ENCODE data around the gene PRTFDC1. TPM values are rescaled to one million over a fixed set of nuclear protein-coding genes. Genes with fewer than 3 reads are reported as not detected.
A peak's percentile ranks its signal among the peaks of the same experiment; 100 is the strongest.

PRTFDC1 gene
- total RNA-seq, 2 donors from 2014 or later: 0.80 to 2.0 TPM

DNA sequence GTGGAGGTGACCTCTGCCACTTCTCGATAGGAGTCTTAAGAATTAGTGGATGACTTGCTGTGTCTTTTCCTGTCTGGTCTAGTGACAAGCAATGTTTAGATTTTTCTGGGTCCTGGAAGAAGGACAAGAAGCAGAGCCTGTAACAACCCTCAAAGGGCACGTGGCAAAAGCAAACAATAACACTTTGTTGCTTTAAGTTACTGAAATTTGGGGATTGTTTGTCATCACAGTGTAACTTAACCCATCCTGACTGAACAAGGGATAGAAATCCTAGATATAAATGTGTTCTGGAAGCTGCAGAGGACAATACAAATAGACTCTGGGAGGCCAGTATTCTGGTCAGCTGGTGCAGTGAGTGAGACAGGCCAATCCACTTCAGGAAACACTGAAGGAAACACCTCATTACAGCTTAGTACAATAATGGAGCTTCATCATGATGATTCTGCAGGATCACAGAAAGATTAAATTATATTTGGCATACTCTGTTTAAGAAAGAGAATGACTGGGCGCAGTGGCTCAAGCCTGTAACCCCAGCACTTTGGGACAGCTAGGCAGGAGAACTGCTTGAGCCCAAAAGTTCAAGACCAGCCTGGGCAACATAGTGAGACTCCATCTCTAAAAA, 40.2 kb upstream of the PRTFDC1 start:
- intact Hi-C loops (cut with DNase I): no loop called here
- 80% methylated on average over 3 of the region's 3 CpGs for WGBS
- Histone ChIP-seq H3K9me3 (no peaks in the 10 kb centered on the region), H3K4me1 (replicated peaks) (no peaks in the 10 kb centered on the region), H3K4me3 (no peak overlapping the region), H3K36me3 (no peaks in the 10 kb centered on the region), H3K27ac (no peak overlapping the region), H3K27me3 (replicated peaks; ENCODE audit: insufficient read depth) (no peaks in the 10 kb centered on the region)
- TF ChIP-seq POLR2AphosphoS5 (IDR thresholded peaks at IDR 0.05): no peak
- TF ChIP-seq, protein P1, sequence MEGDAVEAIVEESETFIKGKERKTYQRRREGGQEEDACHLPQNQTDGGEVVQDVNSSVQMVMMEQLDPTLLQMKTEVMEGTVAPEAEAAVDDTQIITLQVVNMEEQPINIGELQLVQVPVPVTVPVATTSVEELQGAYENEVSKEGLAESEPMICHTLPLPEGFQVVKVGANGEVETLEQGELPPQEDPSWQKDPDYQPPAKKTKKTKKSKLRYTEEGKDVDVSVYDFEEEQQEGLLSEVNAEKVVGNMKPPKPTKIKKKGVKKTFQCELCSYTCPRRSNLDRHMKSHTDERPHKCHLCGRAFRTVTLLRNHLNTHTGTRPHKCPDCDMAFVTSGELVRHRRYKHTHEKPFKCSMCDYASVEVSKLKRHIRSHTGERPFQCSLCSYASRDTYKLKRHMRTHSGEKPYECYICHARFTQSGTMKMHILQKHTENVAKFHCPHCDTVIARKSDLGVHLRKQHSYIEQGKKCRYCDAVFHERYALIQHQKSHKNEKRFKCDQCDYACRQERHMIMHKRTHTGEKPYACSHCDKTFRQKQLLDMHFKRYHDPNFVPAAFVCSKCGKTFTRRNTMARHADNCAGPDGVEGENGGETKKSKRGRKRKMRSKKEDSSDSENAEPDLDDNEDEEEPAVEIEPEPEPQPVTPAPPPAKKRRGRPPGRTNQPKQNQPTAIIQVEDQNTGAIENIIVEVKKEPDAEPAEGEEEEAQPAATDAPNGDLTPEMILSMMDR (IDR thresholded peaks at IDR 0.05): no peak
- no peak for TF ChIP-seq POLR2A (IDR thresholded peaks at IDR 0.05)
- DNase-seq (ENCODE audit: low spot score): no peak

- WGBS: 85% methylated on average over 13 of the region's 13 CpGs
- TF ChIP-seq POLR2AphosphoS5 (IDR thresholded peaks at IDR 0.05): no peak
- TF ChIP-seq, protein P1 (IDR thresholded peaks at IDR 0.05): no peak
- TF ChIP-seq POLR2A (IDR thresholded peaks at IDR 0.05): no peak
- no peaks in the 10 kb centered on the region for H3K4me1 ChIP-seq (replicated peaks)
- H3K9me3 ChIP-seq: no peaks in the 10 kb centered on the region
- no peak overlapping the region for H3K27ac ChIP-seq
- no peaks in the 10 kb centered on the region for H3K36me3 ChIP-seq
- H3K4me3 ChIP-seq: no peak overlapping the region
- H3K27me3 ChIP-seq (replicated peaks; ENCODE audit: insufficient read depth): no peaks in the 10 kb centered on the region
- DNase-seq (ENCODE audit: low spot score): no peak
- intact Hi-C loops (cut with DNase I): no loop called here
Observed at GRCh38 chr10:24991298-24991697, 38.9 kb upstream of the PRTFDC1 start.

DNA sequence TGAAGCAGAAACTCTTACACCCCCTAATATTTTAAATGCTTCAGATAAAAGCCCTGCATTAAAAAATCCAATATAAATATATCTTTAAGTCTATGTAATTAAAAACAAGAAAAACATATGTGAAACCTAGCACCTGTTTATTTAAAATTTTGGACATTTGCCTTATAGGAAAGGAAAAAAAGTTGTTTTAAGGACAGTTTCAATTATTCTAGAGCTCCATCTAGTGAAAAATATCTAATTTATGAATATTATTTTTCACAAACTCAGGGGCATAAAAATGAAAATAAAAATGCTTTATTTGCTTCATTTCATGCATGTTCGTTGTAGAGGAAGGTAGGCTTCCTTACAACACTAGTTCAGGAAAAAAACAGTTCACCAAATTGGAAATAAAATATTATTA, 37.5 kb upstream of the PRTFDC1 start:
- TF ChIP-seq POLR2A (IDR thresholded peaks at IDR 0.05) (no peak), POLR2AphosphoS5 (IDR thresholded peaks at IDR 0.05) (no peak)
- TF ChIP-seq, protein P1 (IDR thresholded peaks at IDR 0.05): peak in 1 of 4 experiments; percentile 15
- intact Hi-C loops (cut with DNase I): loop anchor here (10.0 kb wide), 1 partner anchor 345 kb away; no protein-coding TSS in a partner anchor
- Histone ChIP-seq H3K4me3 (no peak overlapping the region), H3K9me3 (no peaks in the 10 kb centered on the region), H3K27me3 (replicated peaks; ENCODE audit: insufficient read depth) (no peaks in the 10 kb centered on the region), H3K36me3 (no peaks in the 10 kb centered on the region), H3K27ac (no peak overlapping the region), H3K4me1 (replicated peaks) (no peaks in the 10 kb centered on the region)
- no peak for DNase-seq (ENCODE audit: low spot score)
- 31% methylated on average over 1 of the region's 1 CpG for WGBS

DNA sequence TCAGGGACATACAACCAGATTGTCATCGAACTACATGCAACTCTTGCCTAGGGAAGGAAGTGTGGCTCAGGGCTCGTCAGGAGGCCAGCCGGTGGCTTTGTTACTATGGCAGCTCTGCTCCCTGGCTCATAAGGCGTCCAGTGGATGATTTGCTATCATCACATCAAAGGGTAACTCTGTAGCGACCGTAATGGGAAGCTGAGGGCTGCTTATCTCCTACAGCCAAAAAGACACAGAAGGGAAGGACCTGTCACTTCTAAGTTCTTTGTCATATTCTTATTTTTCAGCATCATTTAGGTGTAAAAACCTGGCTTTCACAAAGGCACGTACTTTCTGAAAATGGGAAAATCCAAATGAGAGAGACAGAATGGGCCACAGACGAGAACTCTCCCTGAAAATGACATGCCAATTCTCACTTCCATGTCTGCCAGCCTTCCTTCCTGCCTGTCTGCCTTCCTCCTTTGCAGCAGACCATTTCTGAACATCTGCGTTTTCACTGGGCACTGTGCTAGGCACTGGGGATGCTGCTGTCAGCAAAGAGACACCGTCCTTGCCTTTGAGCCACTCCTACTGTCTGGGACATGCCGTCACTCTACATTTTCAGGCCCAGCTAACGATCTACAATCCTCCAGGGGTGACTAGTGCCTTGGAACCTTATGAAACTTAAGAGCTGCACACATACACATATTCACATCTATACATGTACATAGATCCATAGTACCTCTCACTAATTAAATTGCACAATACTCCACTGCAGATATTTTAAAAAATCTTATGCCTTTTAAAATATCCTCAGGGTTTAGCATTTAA, 36.6 kb upstream of the PRTFDC1 start:
- H3K36me3 ChIP-seq: no peaks in the 10 kb centered on the region
- no peaks in the 10 kb centered on the region for H3K4me1 ChIP-seq (replicated peaks)
- no peak overlapping the region for H3K4me3 ChIP-seq
- no peaks in the 10 kb centered on the region for H3K9me3 ChIP-seq
- WGBS: 79% methylated on average over 12 of the region's 12 CpGs
- no peaks in the 10 kb centered on the region for H3K27me3 ChIP-seq (replicated peaks; ENCODE audit: insufficient read depth)
- no peak for DNase-seq (ENCODE audit: low spot score)
- H3K27ac ChIP-seq: no peak overlapping the region
- intact Hi-C loops (cut with DNase I): loop anchor here (10.0 kb wide), 1 partner anchor 344 kb away; no protein-coding TSS in a partner anchor
- TF ChIP-seq, protein P1 (IDR thresholded peaks at IDR 0.05): no peak
- no peak for TF ChIP-seq POLR2AphosphoS5 (IDR thresholded peaks at IDR 0.05)
- TF ChIP-seq POLR2A (IDR thresholded peaks at IDR 0.05): no peak
